MCF 10A (cell line): ENCODE results near the gene THADA. TPM values are rescaled to one million over a fixed set of nuclear protein-coding genes. Genes with fewer than 3 reads are reported as not detected.

Experiments
- BruUV-seq: library from RNA; stranded (reverse); fragments of 400-500 nt; replicated peaks from 2 replicates; lab custom pipeline; 2021; lab: Mats Ljungman, UMichigan
- CTCF ChIA-PET: fragments of 300-600 bp; sonication (Branson Sonifier 250); formaldehyde crosslinking; extraction: SDS; loops from one replicate; lab custom pipeline; 2021; ENCODE audit warnings: antibody characterized with exemption, inconsistent platforms; lab: Yijun Ruan, JAX
- POLR2A ChIA-PET: fragments of 300-600, 350-650 bp; sonication (Branson Sonifier 250); formaldehyde crosslinking; extraction: SDS; loops from one replicate; lab custom pipeline; 2020; ENCODE audit warnings: antibody characterized with exemption, inconsistent platforms; lab: Yijun Ruan, JAX
- DNase-seq: peaks from one replicate; pipeline ENCODE4 v3.0.0-alpha.2; 2018; ENCODE audit not compliant: unreplicated experiment
- H3K27ac Mint-ChIP-seq: one replicate; pipeline ENCODE4 v1.8.0; 2022; ENCODE audit warnings: mild to moderate bottlenecking, low read depth, mixed read lengths; ENCODE audit not compliant: unreplicated experiment
- H3K27me3 Mint-ChIP-seq: one replicate; pipeline ENCODE4 v1.8.0; 2022; ENCODE audit warnings: mixed read lengths; ENCODE audit not compliant: insufficient read depth, unreplicated experiment
- H3K36me3 Mint-ChIP-seq: one replicate; pipeline ENCODE4 v1.8.0; 2022; ENCODE audit warnings: mild to moderate bottlenecking, moderate library complexity, mixed read lengths; ENCODE audit not compliant: insufficient read depth, unreplicated experiment
- H3K4me1 Mint-ChIP-seq: one replicate; pipeline ENCODE4 v1.8.0; 2022; ENCODE audit warnings: mixed read lengths; ENCODE audit not compliant: insufficient read depth, unreplicated experiment
- H3K4me3 Mint-ChIP-seq: one replicate; pipeline ENCODE4 v1.8.0; 2022; ENCODE audit warnings: mild to moderate bottlenecking, moderate library complexity, mixed read lengths; ENCODE audit not compliant: unreplicated experiment
- H3K9me3 Mint-ChIP-seq: one replicate; pipeline ENCODE4 v1.8.0; 2022; ENCODE audit warnings: mixed read lengths; ENCODE audit not compliant: unreplicated experiment
- intact Hi-C: fragments of 100-400 bp; cut with micrococcal nuclease; formaldehyde crosslinking; loops from 2 replicates; pipeline ENCODE4 v1.14.1; 2022
- total RNA-seq: library from RNA; stranded (reverse); gene quantifications from 2 replicates; pipeline ENCODE4 v1.2.3, GENCODE V29; 2022
- TF ChIP-seq, protein P1 (sequence below): fragments of 200-600 bp; IDR thresholded peaks from one replicate; pipeline ENCODE4 v1.8.0; 2022; ENCODE audit warnings: antibody characterized with exemption, mild to moderate bottlenecking; ENCODE audit not compliant: unreplicated experiment

Gene THADA
- total RNA-seq, 1 experiment from 2014 or later, result 49.8 TPM

DNA sequence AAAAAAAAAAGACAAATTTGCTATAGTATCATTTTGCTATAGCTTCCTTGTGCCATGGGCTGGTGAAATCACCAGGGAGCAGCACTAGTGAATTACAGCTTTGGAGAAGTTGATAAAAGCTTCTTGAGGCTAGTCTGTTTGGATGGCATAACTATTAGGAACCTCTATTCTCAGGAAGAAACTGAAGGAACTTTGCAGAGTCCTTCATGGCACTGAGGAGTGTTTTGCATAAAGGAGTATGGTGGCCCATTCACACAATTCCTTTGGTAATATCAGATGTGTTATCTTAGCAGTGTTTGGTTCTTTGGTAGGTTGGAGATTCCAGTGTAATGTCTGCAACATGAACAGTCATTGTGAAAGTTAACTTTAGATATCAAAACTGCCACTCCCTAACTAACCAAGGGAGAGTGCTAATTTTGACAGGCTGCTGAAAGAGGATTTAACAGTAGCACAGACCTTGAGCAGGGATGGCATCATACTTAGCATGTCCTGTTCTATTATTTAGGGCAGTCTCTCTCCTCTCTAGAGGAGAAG lies 292.8 kb downstream of the THADA start:
- DNase-seq, result no peak
- intact Hi-C loops, result no loop called here
- no TSS peak for BruUV-seq
- peaks cover 8% of the 10 kb centered on the region for H3K36me3 Mint-ChIP-seq
- H3K27me3 Mint-ChIP-seq, result no peaks in the 10 kb centered on the region
- no peak overlapping the region for H3K4me3 Mint-ChIP-seq
- POLR2A ChIA-PET, result interaction anchor here (0.6 to 2.6 kb wide), 5 partner anchors 9 to 337 kb away, joined by 3 to 11 read pairs (median 3); no protein-coding TSS in a partner anchor
- no peaks in the 10 kb centered on the region for H3K9me3 Mint-ChIP-seq
- H3K27ac Mint-ChIP-seq, result no peak overlapping the region
- peaks cover 13% of the 10 kb centered on the region for H3K4me1 Mint-ChIP-seq
- CTCF ChIA-PET, result interaction anchor here (0.6 to 1.3 kb wide), 5 partner anchors 74 to 340 kb away, joined by 3 to 4 read pairs (median 4); no protein-coding TSS in a partner anchor
- TF ChIP-seq, protein P1, sequence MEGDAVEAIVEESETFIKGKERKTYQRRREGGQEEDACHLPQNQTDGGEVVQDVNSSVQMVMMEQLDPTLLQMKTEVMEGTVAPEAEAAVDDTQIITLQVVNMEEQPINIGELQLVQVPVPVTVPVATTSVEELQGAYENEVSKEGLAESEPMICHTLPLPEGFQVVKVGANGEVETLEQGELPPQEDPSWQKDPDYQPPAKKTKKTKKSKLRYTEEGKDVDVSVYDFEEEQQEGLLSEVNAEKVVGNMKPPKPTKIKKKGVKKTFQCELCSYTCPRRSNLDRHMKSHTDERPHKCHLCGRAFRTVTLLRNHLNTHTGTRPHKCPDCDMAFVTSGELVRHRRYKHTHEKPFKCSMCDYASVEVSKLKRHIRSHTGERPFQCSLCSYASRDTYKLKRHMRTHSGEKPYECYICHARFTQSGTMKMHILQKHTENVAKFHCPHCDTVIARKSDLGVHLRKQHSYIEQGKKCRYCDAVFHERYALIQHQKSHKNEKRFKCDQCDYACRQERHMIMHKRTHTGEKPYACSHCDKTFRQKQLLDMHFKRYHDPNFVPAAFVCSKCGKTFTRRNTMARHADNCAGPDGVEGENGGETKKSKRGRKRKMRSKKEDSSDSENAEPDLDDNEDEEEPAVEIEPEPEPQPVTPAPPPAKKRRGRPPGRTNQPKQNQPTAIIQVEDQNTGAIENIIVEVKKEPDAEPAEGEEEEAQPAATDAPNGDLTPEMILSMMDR, result no peak

DNA sequence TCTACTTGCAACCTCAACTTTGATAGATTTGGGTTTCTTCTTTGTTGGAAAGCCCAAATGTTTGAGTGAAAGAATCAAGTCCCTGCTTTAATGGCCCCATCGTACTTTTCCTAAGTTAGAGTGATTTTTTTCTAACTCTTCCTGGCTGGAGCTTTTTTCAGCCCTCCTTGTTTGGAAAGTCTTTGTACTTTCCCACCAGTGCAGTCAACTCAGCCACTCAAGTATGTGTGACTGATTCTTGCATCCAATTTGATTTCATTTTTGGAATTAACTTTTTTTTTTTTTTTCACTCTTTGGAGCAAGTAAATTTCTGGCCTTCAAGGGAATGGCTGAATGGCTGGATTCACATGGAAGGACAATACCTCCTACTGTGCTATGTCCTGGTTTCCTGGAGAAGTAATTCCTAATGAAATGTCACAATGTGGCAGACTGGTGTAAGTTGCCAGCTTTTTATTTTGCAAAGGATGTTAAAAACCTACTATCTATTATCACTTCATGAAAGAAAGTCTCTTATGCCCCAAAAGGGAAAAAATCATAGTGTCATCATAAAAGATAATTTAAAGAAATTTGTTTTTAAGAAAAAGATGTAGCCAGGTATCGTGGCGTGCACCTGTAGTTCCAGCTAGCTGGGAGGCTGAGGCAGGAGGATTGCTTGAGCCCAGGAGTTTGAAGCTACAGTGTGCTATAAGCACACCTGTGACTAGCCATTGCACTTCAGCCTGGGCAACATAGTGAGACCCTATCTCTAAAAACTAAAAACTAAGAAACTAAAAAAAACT lies 293.5 kb downstream of the THADA start:
- TF ChIP-seq, protein P1, result no peak
- intact Hi-C loops, result no loop called here
- no peak overlapping the region for H3K4me3 Mint-ChIP-seq
- no peaks in the 10 kb centered on the region for H3K27me3 Mint-ChIP-seq
- peaks cover 13% of the 10 kb centered on the region for H3K4me1 Mint-ChIP-seq
- CTCF ChIA-PET, result interaction anchor here (0.6 to 1.3 kb wide), 8 partner anchors 42 to 639 kb away, joined by 3 to 4 read pairs (median 3); no protein-coding TSS in a partner anchor
- DNase-seq, result no peak
- no peaks in the 10 kb centered on the region for H3K9me3 Mint-ChIP-seq
- BruUV-seq, result no TSS peak
- H3K27ac Mint-ChIP-seq, result no peak overlapping the region
- peaks cover 8% of the 10 kb centered on the region for H3K36me3 Mint-ChIP-seq
- POLR2A ChIA-PET, result interaction anchor here (0.6 to 2.6 kb wide), 9 partner anchors 10 to 336 kb away, joined by 3 to 11 read pairs (median 4); no protein-coding TSS in a partner anchor

DNA sequence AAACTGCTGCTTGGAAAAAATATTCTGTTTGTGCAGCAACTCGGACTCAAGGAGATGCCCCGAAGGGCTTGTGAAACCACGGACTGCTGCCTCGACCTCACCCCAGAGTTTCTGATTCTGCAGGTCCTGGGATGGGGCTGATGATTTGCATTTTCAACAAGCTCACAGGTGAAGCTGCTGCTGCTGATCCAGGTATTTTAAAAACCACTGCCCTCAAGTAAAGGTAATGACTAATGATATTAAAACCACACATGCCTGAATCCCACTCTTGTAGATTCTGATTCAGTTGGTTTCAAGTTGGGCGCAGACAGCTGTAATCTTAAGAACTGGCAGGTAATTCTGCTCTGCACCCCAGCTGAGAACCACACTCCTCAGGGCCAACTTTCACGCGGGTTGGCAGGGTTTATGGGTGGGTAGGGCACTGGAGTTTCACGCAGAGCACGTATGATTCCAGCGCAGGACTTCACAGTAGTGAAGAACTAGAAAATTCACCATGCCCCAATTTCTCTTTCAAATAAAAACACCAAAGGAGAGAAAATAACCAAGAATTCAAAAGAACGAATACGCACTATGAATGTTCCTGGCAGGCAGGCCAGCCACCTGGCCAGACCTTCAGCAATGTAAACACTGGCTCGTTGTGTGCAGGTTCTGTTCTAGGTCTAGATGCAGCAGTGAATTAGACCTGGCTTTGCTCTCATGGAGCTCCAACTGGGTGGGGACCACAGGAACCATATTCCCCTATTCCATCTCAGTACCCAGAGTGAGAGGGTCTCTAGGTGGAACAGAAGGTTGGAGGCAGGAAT lies 294.9 kb downstream of the THADA start:
- peak overlapping the region; percentile 68 for H3K27ac Mint-ChIP-seq
- peaks cover 13% of the 10 kb centered on the region for H3K4me1 Mint-ChIP-seq
- H3K27me3 Mint-ChIP-seq, result no peaks in the 10 kb centered on the region
- intact Hi-C loops, result no loop called here
- H3K4me3 Mint-ChIP-seq, result no peak overlapping the region
- no TSS peak for BruUV-seq
- CTCF ChIA-PET, result interaction anchor here (1.0 to 1.3 kb wide), 3 partner anchors 72 to 355 kb away, joined by 3 read pairs; no protein-coding TSS in a partner anchor
- POLR2A ChIA-PET, result interaction anchor here (0.5 to 2.6 kb wide), 17 partner anchors 9 to 465 kb away, joined by 3 to 11 read pairs (median 3); no protein-coding TSS in a partner anchor
- H3K36me3 Mint-ChIP-seq, result peaks cover 4% of the 10 kb centered on the region
- DNase-seq, result peak; percentile 41
- H3K9me3 Mint-ChIP-seq, result no peaks in the 10 kb centered on the region
- TF ChIP-seq, protein P1, result no peak
